Panc1 (cell line): ENCODE data around the gene AP3B1. TPM values are rescaled to one million over a fixed set of nuclear protein-coding genes. Genes with fewer than 3 reads are reported as not detected.

Source experiments
- ATAC-seq: fragments of 200-7000 bp; cut with Tn5 transposase; 2 replicates; pipeline ENCODE4 v1.9.1; 2020; ENCODE audit warnings: mild to moderate bottlenecking, moderate library complexity
- BruUV-seq: library from RNA; stranded (reverse); fragments of 400-500 nt; replicated peaks from 2 replicates; lab custom pipeline; 2021; lab: Mats Ljungman, UMichigan
- CTCF ChIA-PET: fragments of 300-600 bp; sonication (Branson Sonifier 250); formaldehyde crosslinking; loops from one replicate; lab custom pipeline; 2022; ENCODE audit warnings: antibody characterized with exemption; lab: Charles Lee
- POLR2A ChIA-PET: fragments of 300-600 bp; sonication (Branson Sonifier 250); formaldehyde crosslinking; loops from one replicate; lab custom pipeline; 2022; ENCODE audit warnings: antibody characterized with exemption; lab: Charles Lee
- DNase-seq: peaks from one replicate; pipeline ENCODE4 v3.0.0-alpha.2; 2010; ENCODE audit warnings: low read depth, low spot score
- H3K27ac ChIP-seq: 2 replicates; pipeline ENCODE4 v1.5.1; 2011; ENCODE audit warnings: mild to moderate bottlenecking, low read length, inconsistent platforms
- H3K27me3 ChIP-seq: fragments of 200-500 bp; sonication (Bioruptor generic); 2 replicates; pipeline ENCODE4 v1.6.0; 2014; ENCODE audit warnings: low read length, inconsistent platforms; ENCODE audit not compliant: control insufficient read depth, insufficient read depth
- H3K36me3 ChIP-seq: fragments of 200-500 bp; sonication (Bioruptor generic); 2 replicates; pipeline ENCODE4 v1.5.1; 2014; ENCODE audit warnings: inconsistent platforms, mild to moderate bottlenecking, low read length, moderate library complexity; ENCODE audit not compliant: control insufficient read depth, insufficient read depth
- H3K4me1 ChIP-seq: 2 replicates; pipeline ENCODE4 v1.5.1; 2011; ENCODE audit warnings: inconsistent platforms, mild to moderate bottlenecking, low read length, moderate library complexity; ENCODE audit not compliant: control insufficient read depth, insufficient read depth
- H3K4me3 ChIP-seq, 2 experiments: 2 replicates each; pipeline ENCODE4 v1.5.1; 2011 to 2012; ENCODE audit warnings: low read depth in 2 of 2, low read length in 2 of 2, mild to moderate bottlenecking in 2 of 2, inconsistent platforms in 1 of 2, moderate library complexity in 1 of 2
- H3K9me3 ChIP-seq: fragments of 200-500 bp; sonication (Bioruptor generic); 2 replicates; pipeline ENCODE4 v1.5.1; 2014; ENCODE audit warnings: low read depth, mild to moderate bottlenecking, inconsistent platforms, low read length, moderate library complexity; ENCODE audit not compliant: control insufficient read depth, insufficient read depth
- POLR2AphosphoS5 ChIP-seq: IDR thresholded peaks from 2 replicates; pipeline ENCODE4 v1.6.1; 2012; ENCODE audit warnings: mild to moderate bottlenecking, low read depth, low read length, moderate library complexity
- REST ChIP-seq, 2 experiments: IDR thresholded peaks; 2 replicates each; pipeline ENCODE4 v1.6.1; 2011 to 2012; ENCODE audit warnings: low read depth in 2 of 2, control low read depth in 1 of 2, low read length in 1 of 2, mild to moderate bottlenecking in 1 of 2, moderate library complexity in 1 of 2; ENCODE audit not compliant: insufficient read depth in 1 of 2
- SIN3A ChIP-seq: IDR thresholded peaks from 2 replicates; pipeline ENCODE4 v1.6.1; 2012; ENCODE audit warnings: low read depth, mild to moderate bottlenecking, low read length, moderate library complexity, borderline replicate concordance; ENCODE audit not compliant: insufficient read depth
- TCF7L2 ChIP-seq: IDR thresholded peaks from 2 replicates; pipeline ENCODE4 v1.6.1; 2011; ENCODE audit warnings: mild to moderate bottlenecking, low read depth, low read length, inconsistent platforms
- in situ Hi-C: cut with HindIII; loops from 2 replicates; pipeline ENCODE4 v1.10.0; 2016; ENCODE audit warnings: low sequenced_read_pairs, low pct_unique_long_range_greater_than_20kb
- intact Hi-C: fragments of 100-400 bp; cut with micrococcal nuclease; formaldehyde crosslinking; loops from one replicate; pipeline ENCODE4 v1.10.0; 2022; ENCODE audit not compliant: unreplicated experiment
- total RNA-seq: library from RNA; stranded (reverse); gene quantifications from one replicate; pipeline ENCODE4 v1.2.1, GENCODE V29; 2021; ENCODE audit not compliant: unreplicated experiment
- TF ChIP-seq, protein P1 (sequence below): fragments of 450-650 bp; IDR thresholded peaks from 2 replicates; pipeline ENCODE4 v1.5.1; 2017; ENCODE audit warnings: mild to moderate bottlenecking

The AP3B1 gene
- total RNA-seq, 1 experiment from 2014 or later, result 55.4 TPM

DNA sequence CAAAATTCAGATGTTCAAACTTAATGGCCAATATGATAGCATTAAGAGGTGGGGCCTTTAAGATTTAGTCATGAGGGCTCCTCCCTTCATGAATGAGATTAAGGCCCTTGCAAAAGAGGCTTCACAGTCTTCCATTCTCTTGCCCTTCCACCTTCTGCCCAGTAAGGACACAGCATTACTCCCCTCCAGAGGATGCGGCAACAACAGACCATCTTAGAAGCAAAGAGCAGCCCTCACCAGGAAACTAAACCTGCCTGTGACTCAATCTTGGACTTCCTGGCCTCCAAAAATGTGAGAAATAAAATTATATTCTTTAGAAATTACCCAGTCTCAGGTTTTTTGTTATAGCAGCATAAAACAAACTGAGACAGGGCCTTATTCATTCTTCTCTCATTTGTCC lies 8.2 kb downstream of the AP3B1 start:
- ChIA-PET POLR2A (no interaction called here), CTCF (no interaction called here)
- ATAC-seq (no peak), DNase-seq (no peak)
- Histone ChIP-seq H3K4me3 (no peak overlapping the region), H3K9me3 (no peaks in the 10 kb centered on the region), H3K4me1 (peaks cover 11% of the 10 kb centered on the region; the same call in 1 of the 2 replicates), H3K27me3 (no peaks in the 10 kb centered on the region), H3K27ac (no peak overlapping the region), H3K36me3 (no peaks in the 10 kb centered on the region)
- in situ Hi-C loops, result no loop called here
- TF ChIP-seq REST (IDR thresholded peaks at IDR 0.05; ENCODE audit: insufficient read depth in 1 of 2, low read depth in 2 of 2, low read length in 1 of 2) (no peak), TCF7L2 (no peak)
- intact Hi-C loops, result no loop called here
- BruUV-seq, result no TSS peak

GRCh38 chr5:78283802-78284201 lies 10.7 kb downstream of the AP3B1 start:
- no TSS peak for BruUV-seq
- no peaks in the 10 kb centered on the region for H3K36me3 ChIP-seq
- in situ Hi-C loops (no loop called here), intact Hi-C loops (no loop called here)
- H3K4me3 ChIP-seq, result no peak overlapping the region
- DNase-seq (no peak), ATAC-seq (no peak)
- H3K9me3 ChIP-seq, result no peaks in the 10 kb centered on the region
- H3K4me1 ChIP-seq, result peaks cover 11% of the 10 kb centered on the region; the same call in 1 of the 2 replicates
- ChIA-PET POLR2A (no interaction called here), CTCF (no interaction called here)
- H3K27me3 ChIP-seq, result no peaks in the 10 kb centered on the region
- H3K27ac ChIP-seq, result no peak overlapping the region
- no peak for TF ChIP-seq POLR2AphosphoS5

- Histone ChIP-seq H3K27me3 (no peaks in the 10 kb centered on the region), H3K36me3 (no peaks in the 10 kb centered on the region), H3K27ac (no peak overlapping the region), H3K4me3 (no peak overlapping the region), H3K4me1 (peaks cover 7% of the 10 kb centered on the region; the same call in 1 of the 2 replicates), H3K9me3 (no peaks in the 10 kb centered on the region)
- in situ Hi-C loops, result no loop called here
- ATAC-seq, result no peak
- intact Hi-C loops, result no loop called here
- POLR2A ChIA-PET, result no interaction called here
- no peak for TF ChIP-seq POLR2AphosphoS5
- BruUV-seq, result no TSS peak
- DNase-seq, result no peak
- CTCF ChIA-PET, result no interaction called here
These were observed 11.4 kb downstream of the AP3B1 start for GRCh38 chr5:78283105-78283504.

DNA sequence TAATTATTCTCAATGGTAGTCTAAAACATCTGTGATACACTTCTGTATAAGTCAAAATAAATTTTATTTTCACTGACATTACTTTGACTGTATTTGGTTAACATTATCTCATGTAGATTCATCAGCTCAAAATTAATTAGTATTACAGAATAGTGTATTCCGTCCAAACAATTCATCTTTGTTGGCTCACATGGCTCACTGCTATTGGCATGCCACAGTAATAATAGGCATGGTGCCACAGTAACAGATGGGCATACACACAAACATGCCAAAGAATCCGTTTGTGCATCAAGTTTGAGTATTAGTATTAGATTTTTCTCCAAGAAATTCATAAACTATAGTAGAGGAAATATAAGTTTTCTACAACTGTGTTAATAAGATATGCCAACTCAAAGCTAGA lies 14.2 kb downstream of the AP3B1 start:
- H3K27me3 ChIP-seq, result no peaks in the 10 kb centered on the region
- H3K4me1 ChIP-seq, result no peaks in the 10 kb centered on the region
- ChIA-PET POLR2A (no interaction called here), CTCF (no interaction called here)
- H3K36me3 ChIP-seq, result no peaks in the 10 kb centered on the region
- BruUV-seq, result no TSS peak
- TF ChIP-seq POLR2AphosphoS5 (no peak), REST (IDR thresholded peaks at IDR 0.05; ENCODE audit: insufficient read depth in 1 of 2, low read depth in 2 of 2, low read length in 1 of 2) (no peak), SIN3A (no peak), TCF7L2 (no peak)
- TF ChIP-seq, protein P1, sequence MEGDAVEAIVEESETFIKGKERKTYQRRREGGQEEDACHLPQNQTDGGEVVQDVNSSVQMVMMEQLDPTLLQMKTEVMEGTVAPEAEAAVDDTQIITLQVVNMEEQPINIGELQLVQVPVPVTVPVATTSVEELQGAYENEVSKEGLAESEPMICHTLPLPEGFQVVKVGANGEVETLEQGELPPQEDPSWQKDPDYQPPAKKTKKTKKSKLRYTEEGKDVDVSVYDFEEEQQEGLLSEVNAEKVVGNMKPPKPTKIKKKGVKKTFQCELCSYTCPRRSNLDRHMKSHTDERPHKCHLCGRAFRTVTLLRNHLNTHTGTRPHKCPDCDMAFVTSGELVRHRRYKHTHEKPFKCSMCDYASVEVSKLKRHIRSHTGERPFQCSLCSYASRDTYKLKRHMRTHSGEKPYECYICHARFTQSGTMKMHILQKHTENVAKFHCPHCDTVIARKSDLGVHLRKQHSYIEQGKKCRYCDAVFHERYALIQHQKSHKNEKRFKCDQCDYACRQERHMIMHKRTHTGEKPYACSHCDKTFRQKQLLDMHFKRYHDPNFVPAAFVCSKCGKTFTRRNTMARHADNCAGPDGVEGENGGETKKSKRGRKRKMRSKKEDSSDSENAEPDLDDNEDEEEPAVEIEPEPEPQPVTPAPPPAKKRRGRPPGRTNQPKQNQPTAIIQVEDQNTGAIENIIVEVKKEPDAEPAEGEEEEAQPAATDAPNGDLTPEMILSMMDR, result no peak
- no peaks in the 10 kb centered on the region for H3K9me3 ChIP-seq
- in situ Hi-C loops, result no loop called here
- DNase-seq (no peak), ATAC-seq (no peak)
- intact Hi-C loops, result no loop called here
- H3K27ac ChIP-seq, result no peak overlapping the region
- H3K4me3 ChIP-seq, result no peak overlapping the region
